Endothelial cell of umbilical vein (primary cell): ENCODE data around the gene TET1. TPM values are rescaled to one million over a fixed set of nuclear protein-coding genes. Genes with fewer than 3 reads are reported as not detected.

Experiments used
- BruUV-seq: library from RNA; stranded (reverse); fragments of 400-500 nt; replicated peaks from 2 replicates; lab custom pipeline; 2021; lab: Mats Ljungman, UMichigan
- CTCF ChIA-PET: fragments of 300-600, 350-600 bp; sonication (Branson Sonifier 250); formaldehyde crosslinking; loops from one replicate; lab custom pipeline; 2021; ENCODE audit warnings: antibody characterized with exemption, inconsistent platforms; lab: Charles Lee
- POLR2A ChIA-PET: fragments of 300-600, 350-600 bp; sonication (Branson Sonifier 250); formaldehyde crosslinking; loops from one replicate; lab custom pipeline; 2021; ENCODE audit warnings: antibody characterized with exemption, inconsistent platforms; lab: Charles Lee
- DNase-seq: peaks from one replicate; pipeline ENCODE4 v3.0.0-alpha.2; 2011; ENCODE audit warnings: low read depth, low spot score
- FAIRE-seq: peaks from 2 replicates; lab custom pipeline; 2011; peaks lifted over from hg19 to GRCh38; lab: Jason Lieb, UNC
- H2AFZ ChIP-seq: 2 replicates; pipeline ENCODE4 v1.6.0; 2012; ENCODE audit warnings: low read depth, low read length, control low read depth, inconsistent platforms
- H3K27ac ChIP-seq: 2 replicates; pipeline ENCODE4 v1.5.1; 2011; ENCODE audit warnings: low read depth, mild to moderate bottlenecking, control low read depth, low read length, moderate library complexity; ENCODE audit not compliant: insufficient read depth
- H3K27me3 ChIP-seq, 2 experiments: 2 replicates each; pipeline versions ENCODE4 v1.6.0 to v1.6.1; 2011; ENCODE audit warnings: low read length in 2 of 2, mixed read lengths in 1 of 2; ENCODE audit not compliant: control insufficient read depth in 2 of 2, insufficient read depth in 2 of 2
- H3K36me3 ChIP-seq, 2 experiments: 2 replicates in 1 of 2; 3 replicates in 1 of 2; pipeline ENCODE4 v1.5.1; 2011; ENCODE audit warnings: low read length in 2 of 2, mild to moderate bottlenecking in 1 of 2, moderate library complexity in 1 of 2; ENCODE audit not compliant: control insufficient read depth in 2 of 2, insufficient read depth in 2 of 2; ENCODE audit errors: extremely low read depth in 1 of 2
- H3K4me1 ChIP-seq: 3 replicates; pipeline ENCODE4 v1.5.1; 2011; ENCODE audit warnings: mild to moderate bottlenecking, low read length; ENCODE audit not compliant: control insufficient read depth, insufficient read depth; ENCODE audit errors: extremely low read depth
- H3K4me2 ChIP-seq: 2 replicates; pipeline ENCODE4 v1.6.1; 2011; ENCODE audit warnings: low read length, control low read depth, mixed read lengths; ENCODE audit not compliant: insufficient read depth
- H3K4me3 ChIP-seq, 3 experiments: fragments of 200-600 bp in 1 of 3; sonication (generic), shearing (Covaris generic) in 1 of 3; replicated peaks in 1 of 3; 2 replicates each; pipeline ENCODE4 v1.5.1; 2011 to 2016; ENCODE audit warnings: control low read depth in 3 of 3, low read length in 3 of 3, mild to moderate bottlenecking in 2 of 3, inconsistent platforms in 1 of 3, low read depth in 1 of 3, moderate library complexity in 1 of 3; ENCODE audit not compliant: insufficient read depth in 1 of 3
- H3K79me2 ChIP-seq: 2 replicates; pipeline ENCODE4 v1.6.0; 2012; ENCODE audit warnings: low read length, inconsistent platforms; ENCODE audit not compliant: control insufficient read depth, insufficient read depth
- H3K9ac ChIP-seq: replicated peaks from 2 replicates; pipeline ENCODE3; 2011; ENCODE audit warnings: low read length, control low read depth; ENCODE audit not compliant: insufficient read depth; ENCODE audit errors: extremely low read depth
- H3K9me1 ChIP-seq: replicated peaks from 3 replicates; pipeline ENCODE4 v1.6.0; 2011; ENCODE audit warnings: mild to moderate bottlenecking, low read length; ENCODE audit not compliant: control insufficient read depth, insufficient read depth; ENCODE audit errors: extremely low read depth
- H3K9me3 ChIP-seq: replicated peaks from 2 replicates; pipeline ENCODE4 v1.5.1; 2012; ENCODE audit warnings: low read length, inconsistent platforms; ENCODE audit not compliant: control insufficient read depth, insufficient read depth
- H4K20me1 ChIP-seq: replicated peaks from 2 replicates; pipeline ENCODE3; 2011; ENCODE audit warnings: mild to moderate bottlenecking, low read length; ENCODE audit not compliant: control insufficient read depth, insufficient read depth; ENCODE audit errors: extremely low read depth
- CTCF ChIP-seq, 2 donors: IDR thresholded peaks; 1 replicate in 1 of 2; 2 replicates in 1 of 2; pipeline ENCODE4 v1.5.1; 2011; ENCODE audit warnings: low read length in 2 of 2, mild to moderate bottlenecking in 2 of 2, moderate library complexity in 2 of 2, control low read depth in 1 of 2, inconsistent platforms in 1 of 2, low read depth in 1 of 2; ENCODE audit not compliant: insufficient read depth in 1 of 2; ENCODE audit errors: extremely low read depth in 1 of 2
- EZH2 ChIP-seq: IDR thresholded peaks from 2 replicates; pipeline ENCODE4 v1.6.1; 2012; ENCODE audit warnings: borderline replicate concordance, low read depth, mild to moderate bottlenecking, moderate library complexity, low read length, inconsistent platforms; ENCODE audit not compliant: severe bottlenecking
- FOS ChIP-seq: IDR thresholded peaks from 2 replicates; pipeline ENCODE4 v1.6.1; 2011; ENCODE audit warnings: mild to moderate bottlenecking, low read length, moderate library complexity, borderline replicate concordance; ENCODE audit not compliant: insufficient read depth
- GATA2 ChIP-seq: IDR thresholded peaks from 2 replicates; pipeline ENCODE4 v1.7.0; 2011; ENCODE audit warnings: low read depth, mild to moderate bottlenecking, moderate library complexity, mixed read lengths, low read length; ENCODE audit not compliant: insufficient read length, insufficient read depth
- JUN ChIP-seq: IDR thresholded peaks from 2 replicates; pipeline ENCODE4 v1.6.1; 2011; ENCODE audit warnings: borderline replicate concordance, low read depth; ENCODE audit not compliant: insufficient read length, insufficient read depth
- MAX ChIP-seq: IDR thresholded peaks from 2 replicates; pipeline ENCODE4 v1.6.1; 2011; ENCODE audit not compliant: insufficient read depth, insufficient read length
- MYC ChIP-seq: IDR thresholded peaks from one replicate; pipeline ENCODE4 v1.6.1; 2011; ENCODE audit warnings: mild to moderate bottlenecking, low read depth, low read length
- POLR2A ChIP-seq: IDR thresholded peaks from 2 replicates; pipeline ENCODE4 v1.6.1; 2012; ENCODE audit warnings: low read depth, mild to moderate bottlenecking, control low read depth, low read length
- POLR2AphosphoS5 ChIP-seq: IDR thresholded peaks from 2 replicates; pipeline ENCODE4 v1.6.1; 2012; ENCODE audit warnings: low read depth, mild to moderate bottlenecking, control low read depth, low read length, moderate library complexity; ENCODE audit not compliant: insufficient read depth
- dilution Hi-C: fragments of 300-500 bp; cut with MboI; formaldehyde crosslinking; loops from one replicate; pipeline ENCODE4 v1.15.0; 2019; ENCODE audit warnings: low sequenced_read_pairs; ENCODE audit not compliant: extremely low pct_ligation_motif_present
- intact Hi-C: fragments of 100-400 bp; cut with micrococcal nuclease; formaldehyde crosslinking; loops from one replicate; pipeline ENCODE4 v1.10.0; 2022
- polyA plus RNA-seq, 4 experiments: library from polyadenylated mRNA; depleted of rRNA in 3 of 4; stranded (reverse) in 3 of 4; unstranded in 1 of 4; fragments of >200 nt; gene quantifications; 2 replicates each; pipeline versions ENCODE4 v1.2.1 to v1.2.3, GENCODE V29; 2011 to 2012; ENCODE audit warnings: missing spikeins in 1 of 4
- total RNA-seq: library from RNA; stranded (reverse); gene quantifications from 2 replicates; pipeline ENCODE4 v1.2.3, GENCODE V29; 2021

TET1 gene
- total and polyA plus RNA-seq, 2 donors (not counting 3 experiments of a cell fraction or from before 2014, with no cell fraction given), result 0.23 to 1.5 TPM

- no peaks in the 10 kb centered on the region for H3K9me3 ChIP-seq
- H3K4me3 ChIP-seq, result no peak overlapping the region
- H3K4me1 ChIP-seq, result peaks cover 14% of the 10 kb centered on the region
- no peak overlapping the region for H2AFZ ChIP-seq
- no peak for FAIRE-seq
- no peaks in the 10 kb centered on the region for H3K9me1 ChIP-seq
- H3K79me2 ChIP-seq, result no peaks in the 10 kb centered on the region
- no peaks in the 10 kb centered on the region for H3K36me3 ChIP-seq
- no peak for TF ChIP-seq POLR2A
- TF ChIP-seq MYC, result no peak
- TF ChIP-seq FOS, result no peak
- TF ChIP-seq GATA2, result no peak
- no peak for TF ChIP-seq JUN
- TF ChIP-seq MAX, result no peak
- TF ChIP-seq CTCF (IDR thresholded peaks at IDR 0.05; ENCODE audit: extremely low read depth in 1 of 2, insufficient read depth in 1 of 2, low read depth in 1 of 2, low read length in 2 of 2), result no peak
- TF ChIP-seq EZH2, result no peak
- TF ChIP-seq POLR2AphosphoS5, result no peak
- intact Hi-C loops, result no loop called here
- ChIA-PET POLR2A (no interaction called here), CTCF (interaction anchor here (1.7 kb wide), 1 partner anchor 52 kb away, joined by 6 read pairs; no protein-coding TSS in a partner anchor)
- dilution Hi-C loops, result no loop called here
- H3K27ac ChIP-seq, result no peak overlapping the region
- no peak overlapping the region for H3K4me2 ChIP-seq
- no peak overlapping the region for H3K9ac ChIP-seq
- H4K20me1 ChIP-seq, result no peaks in the 10 kb centered on the region
- DNase-seq, result no peak
- H3K27me3 ChIP-seq, result no peaks in the 10 kb centered on the region
- BruUV-seq, result no TSS peak
These were observed 42.3 kb downstream of the TET1 start for GRCh38 chr10:68602434-68602833.
